Activated naive CD4-positive, alpha-beta T cell (primary cell): ENCODE data around the gene RPS6KA5.
"Not testable (repeated sequence)": the region's sequence is repeated elsewhere in the genome, so short reads cannot be mapped to it uniquely, and the experiment has no call there.

Experiments used
- DNase-seq, 4 experiments: peaks; one replicate each; lab custom pipeline; 2025; lab: John Stamatoyannopoulos, UW

RPS6KA5 gene

GRCh38 chr14:91060351-91061055, at the start of gene RPS6KA5:
Gene RPS6KA5, minus strand, starts transcription at chr14:91060641. Its CDS starts 207 bp downstream, at chr14:91060434.
- DNase-seq, result peak; percentile 96 to 99 (median 98)

- peak in 1 of 4 experiments; percentile 11 for DNase-seq
These were observed 48.6 kb upstream of the RPS6KA5 start for GRCh38 chr14:91108941-91109611.

GRCh38 chr14:91103116-91103515, 42.7 kb upstream of the RPS6KA5 start:
- no peak for DNase-seq

- DNase-seq, result no peak
These were observed 39.7 kb upstream of the RPS6KA5 start for GRCh38 chr14:91100102-91100501.

- no peak for DNase-seq
These were observed 38.1 kb upstream of the RPS6KA5 start for GRCh38 chr14:91098591-91098990.

- DNase-seq, result not testable (repeated sequence)
These were observed 37.2 kb upstream of the RPS6KA5 start for GRCh38 chr14:91097657-91098056.

GRCh38 chr14:91095178-91095577, 34.7 kb upstream of the RPS6KA5 start:
- DNase-seq, result no peak

- no peak for DNase-seq
These were observed 34.3 kb upstream of the RPS6KA5 start for GRCh38 chr14:91094772-91095171.

GRCh38 chr14:91093743-91094472, 33.5 kb upstream of the RPS6KA5 start:
- not testable (repeated sequence) for DNase-seq

GRCh38 chr14:91092073-91092472, 31.6 kb upstream of the RPS6KA5 start:
- no peak for DNase-seq

GRCh38 chr14:91090743-91091142, 30.3 kb upstream of the RPS6KA5 start:
- no peak for DNase-seq

GRCh38 chr14:91089958-91090535, 29.6 kb upstream of the RPS6KA5 start:
- DNase-seq, result no peak

- DNase-seq, result no peak
These were observed 28.3 kb upstream of the RPS6KA5 start for GRCh38 chr14:91088585-91089235.

- not testable (repeated sequence) for DNase-seq
These were observed 27.0 kb upstream of the RPS6KA5 start for GRCh38 chr14:91087470-91087869.

GRCh38 chr14:91084516-91084915, 24.1 kb upstream of the RPS6KA5 start:
- no peak for DNase-seq

- no peak for DNase-seq
These were observed 21.8 kb upstream of the RPS6KA5 start for GRCh38 chr14:91082282-91082681.

GRCh38 chr14:91080071-91080470, 19.6 kb upstream of the RPS6KA5 start:
- no peak for DNase-seq

GRCh38 chr14:91078095-91078737, 17.8 kb upstream of the RPS6KA5 start:
- no peak for DNase-seq

GRCh38 chr14:91075553-91075952, 15.1 kb upstream of the RPS6KA5 start:
- no peak for DNase-seq

GRCh38 chr14:91070572-91070971, 10.1 kb upstream of the RPS6KA5 start:
- DNase-seq, result no peak

GRCh38 chr14:91068642-91069041, 8.2 kb upstream of the RPS6KA5 start:
- DNase-seq, result no peak
